Stimulated activated naive CD4-positive, alpha-beta T cell (primary cell): ENCODE measurements around the gene CNR1.

ENCODE experiments used
- DNase-seq, 6 experiments: peaks; one replicate each; lab custom pipeline; 2025; lab: John Stamatoyannopoulos, UW

Gene CNR1

DNA sequence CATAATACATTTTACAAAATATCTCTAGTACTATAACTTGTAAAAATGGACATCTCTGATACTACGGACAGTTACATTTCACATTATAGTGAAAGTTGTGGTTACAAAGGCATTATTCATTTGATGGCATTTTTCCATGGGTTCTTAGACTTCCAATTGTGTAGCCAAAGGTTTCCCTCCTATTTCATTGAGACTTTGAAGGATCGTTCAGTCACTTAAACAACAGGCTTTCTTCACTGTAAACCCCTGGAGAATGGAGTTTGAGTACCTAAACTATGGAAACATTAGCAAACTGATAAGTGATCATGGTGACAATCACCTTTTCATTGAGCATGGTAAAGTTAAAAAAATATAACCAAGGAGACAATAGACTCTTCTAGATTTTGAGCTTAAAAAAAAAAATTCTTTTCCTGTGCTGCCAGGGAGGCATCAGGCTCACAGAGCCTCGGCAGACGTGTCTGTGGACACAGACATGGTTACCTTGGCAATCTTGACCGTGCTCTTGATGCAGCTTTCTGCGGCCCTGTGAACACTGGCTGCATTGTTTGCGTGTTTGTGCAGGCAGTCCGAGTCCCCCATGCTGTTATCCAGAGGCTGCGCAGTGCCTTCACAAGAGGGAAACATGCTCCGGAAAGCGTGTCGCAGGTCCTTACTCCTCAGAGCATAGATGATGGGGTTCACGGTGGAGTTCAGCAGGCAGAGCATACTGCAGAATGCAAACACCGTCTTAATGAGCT is 22.6 kb downstream of the CNR1 start:
- no peak for DNase-seq

DNA sequence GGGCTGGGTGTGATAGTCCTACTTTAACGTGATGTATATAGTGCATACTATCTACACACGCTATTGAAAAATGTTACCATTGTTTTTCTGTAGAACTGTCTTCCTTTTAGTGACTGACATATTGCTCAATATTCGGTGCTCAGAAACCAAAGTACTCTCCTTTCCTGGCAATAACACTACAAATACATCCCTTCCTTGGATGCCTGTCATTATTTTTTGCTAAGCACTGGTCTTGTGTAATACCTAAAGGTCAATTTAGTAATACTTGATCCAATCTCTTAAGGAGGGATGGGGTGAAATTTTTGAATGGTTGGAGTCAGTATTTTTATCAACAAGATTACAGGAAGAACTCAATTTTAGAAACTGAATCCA is 23.9 kb downstream of the CNR1 start:
- no peak for DNase-seq

DNA sequence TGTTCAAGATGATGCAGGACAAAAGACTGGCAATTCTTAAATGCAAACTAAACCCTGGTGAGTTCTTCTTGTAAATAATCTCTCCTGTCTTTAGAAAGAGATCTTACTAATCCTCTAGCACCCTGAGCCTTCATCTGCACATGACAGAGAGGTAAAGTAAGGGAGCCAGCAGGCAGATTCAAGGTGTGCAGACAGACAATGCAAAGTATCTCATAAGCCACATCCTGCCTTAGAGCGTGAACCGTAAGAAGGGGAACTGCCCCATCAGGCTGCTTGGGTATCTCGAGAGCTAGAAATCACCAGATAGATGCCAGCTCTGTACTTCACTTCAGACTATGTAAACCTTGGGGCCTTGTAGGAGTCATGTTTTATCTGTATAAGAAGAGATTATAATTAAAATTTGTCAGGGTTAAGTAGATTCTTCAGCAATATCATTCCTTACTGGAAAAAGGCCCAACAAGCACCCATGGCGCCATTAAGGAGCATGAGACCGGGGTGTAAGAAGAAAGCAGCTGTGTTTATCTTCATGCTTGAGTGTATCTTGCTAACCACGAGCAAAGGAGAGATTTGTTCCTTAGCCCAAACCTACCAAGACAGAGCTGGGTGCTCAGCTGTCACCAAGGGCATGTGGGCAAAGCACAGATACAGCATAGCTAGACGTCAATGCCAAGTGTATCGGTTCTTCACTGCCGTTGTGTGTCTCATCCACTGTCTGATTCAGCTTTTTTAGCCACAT is 24.4 kb downstream of the CNR1 start:
- no peak for DNase-seq

DNA sequence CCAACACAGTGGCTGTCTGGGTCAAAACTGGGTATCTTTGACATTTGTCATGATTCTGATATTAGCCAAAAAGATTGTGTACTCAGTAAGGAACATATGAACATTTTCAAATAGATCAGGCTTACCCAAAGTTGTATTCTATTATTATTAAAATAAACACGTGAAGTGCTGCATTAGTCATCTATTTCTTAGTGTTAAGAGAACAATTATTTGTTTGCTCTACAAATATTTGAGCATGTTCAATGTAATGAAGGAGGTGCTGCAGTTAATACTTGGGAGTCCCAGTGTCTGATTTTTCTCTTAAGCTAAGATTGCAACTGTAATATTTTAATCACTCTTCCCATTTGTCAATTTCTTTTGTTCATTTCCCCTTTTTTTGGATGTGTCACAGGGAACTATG is 28.2 kb downstream of the CNR1 start:
- DNase-seq, result no peak

DNA sequence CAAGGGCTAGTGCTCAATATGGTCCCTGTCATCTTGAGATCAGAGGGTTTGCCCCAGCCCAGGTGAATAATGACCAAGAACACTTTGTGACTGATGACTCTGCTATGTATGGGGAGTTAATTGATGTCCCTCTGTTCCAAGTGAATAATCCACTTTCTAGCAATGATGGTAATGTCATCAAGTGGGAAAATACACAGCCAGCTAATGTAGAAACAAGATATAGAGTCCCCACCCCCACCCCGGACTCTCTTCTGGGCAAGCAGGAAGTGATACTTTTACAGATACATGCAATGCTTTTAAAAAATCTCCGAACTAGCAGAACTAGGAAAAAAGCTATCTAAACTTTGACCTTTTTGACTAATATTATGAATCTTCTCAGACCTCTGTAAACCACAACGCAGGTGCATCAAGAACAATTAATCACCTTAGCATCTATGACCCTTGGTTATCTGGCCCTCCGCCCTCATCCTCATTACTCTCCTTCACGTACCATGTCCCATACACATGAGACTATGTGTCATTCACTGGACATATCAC is 30.5 kb downstream of the CNR1 start:
- DNase-seq, result no peak

DNA sequence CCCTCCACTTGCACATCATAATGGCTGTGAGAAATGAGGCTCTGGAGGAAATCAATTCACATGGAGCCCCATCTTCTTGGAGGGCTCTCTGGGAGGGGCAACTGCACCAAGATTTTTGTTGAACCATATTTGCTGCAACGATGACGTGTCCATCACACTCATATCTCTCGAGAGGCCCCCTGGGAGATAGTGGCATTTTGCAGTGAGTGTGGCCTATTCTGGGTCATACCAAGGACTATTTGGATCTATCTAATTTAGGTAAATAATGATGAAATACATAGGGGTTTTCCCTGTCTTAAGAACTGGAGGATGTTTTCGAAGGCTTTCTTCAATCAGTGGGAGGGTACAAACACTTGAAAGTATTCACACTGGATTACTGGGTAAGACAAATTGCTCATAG is 31.6 kb downstream of the CNR1 start:
- no peak for DNase-seq

DNA sequence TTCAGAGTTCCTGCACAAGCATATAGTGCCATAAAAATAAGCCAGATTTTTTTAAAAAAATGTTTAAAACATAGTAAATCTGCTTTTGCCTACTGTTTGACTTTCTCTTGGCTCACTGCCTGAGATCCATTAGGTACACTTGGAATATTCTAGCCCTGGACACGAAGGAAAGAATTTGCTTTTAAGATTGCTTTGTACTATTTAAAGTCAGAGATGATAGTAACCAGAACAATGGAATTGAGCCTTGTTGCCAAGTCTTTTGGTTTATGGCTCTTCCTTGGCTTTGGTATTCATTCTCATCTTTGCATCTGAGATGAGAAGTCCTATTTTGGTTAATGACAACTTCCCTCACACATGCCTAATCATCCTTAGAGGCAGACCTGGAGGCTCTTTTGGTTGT is 32.4 kb downstream of the CNR1 start:
- DNase-seq, result no peak

DNA sequence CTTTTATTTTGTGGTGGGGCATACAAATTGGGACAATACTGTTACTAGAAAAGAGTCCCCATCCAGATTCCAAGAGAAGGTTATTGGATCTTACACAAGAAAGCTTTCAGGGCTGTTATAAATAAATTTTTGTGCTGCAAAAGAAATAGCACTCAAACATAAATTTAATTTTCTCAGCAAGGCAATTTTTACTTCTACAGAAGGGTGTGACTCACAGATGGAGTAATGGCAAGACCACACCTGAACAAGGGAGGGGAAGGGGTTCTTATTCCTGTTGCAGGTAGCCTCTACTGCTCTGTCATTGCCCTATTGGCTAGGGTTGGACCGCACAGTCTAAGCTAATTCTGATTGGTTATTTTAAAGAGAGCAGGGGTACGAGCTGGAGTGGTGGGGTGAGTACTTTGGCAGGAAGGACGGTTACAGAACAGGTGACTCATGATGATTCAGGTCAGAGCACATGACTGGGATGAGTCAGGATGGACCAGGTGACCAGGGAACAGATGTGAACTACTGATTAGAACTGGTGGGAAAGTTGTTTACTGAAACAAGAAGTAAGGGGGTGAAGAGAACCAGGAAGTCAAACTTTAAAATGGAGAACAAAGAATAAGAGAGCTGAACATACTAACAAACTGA is 41.1 kb downstream of the CNR1 start:
- DNase-seq, result no peak

DNA sequence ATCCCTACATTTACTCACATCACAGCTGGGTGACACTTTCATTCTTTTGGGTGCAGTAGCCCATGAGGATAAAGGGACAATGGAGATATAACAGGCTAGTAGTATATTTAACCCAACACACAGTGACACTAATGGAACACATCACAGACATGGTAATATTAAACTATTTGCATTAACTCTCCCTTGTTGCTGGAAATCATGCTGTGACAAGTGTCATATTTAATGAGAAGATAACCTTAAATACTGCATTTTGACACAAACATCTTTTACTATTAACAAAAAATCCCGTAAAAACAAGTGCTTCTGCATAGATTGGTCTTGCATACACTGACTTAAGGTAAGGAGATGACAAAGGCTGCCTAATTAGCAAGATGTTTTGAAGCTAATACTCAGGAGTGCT is 45.5 kb downstream of the CNR1 start:
- no peak for DNase-seq

DNA sequence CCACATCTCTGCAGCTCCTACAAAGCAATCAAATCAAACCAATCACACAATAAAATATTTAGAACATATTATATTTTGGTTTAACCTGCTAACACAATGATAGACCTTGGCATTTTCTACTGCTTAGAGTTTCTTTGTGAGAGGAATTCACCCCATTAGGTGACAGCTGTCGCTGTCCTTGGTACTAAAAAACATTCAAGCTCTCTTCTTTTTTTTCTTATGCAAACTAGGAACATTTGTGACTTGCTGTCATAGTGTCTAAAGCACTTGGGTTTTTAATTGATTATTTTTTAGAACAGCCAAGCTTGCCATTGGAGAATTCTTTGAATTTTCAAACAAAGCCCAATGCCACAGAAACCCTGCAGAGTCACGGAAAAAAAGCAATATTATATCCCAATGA is 46.4 kb downstream of the CNR1 start:
- DNase-seq, result no peak

DNA sequence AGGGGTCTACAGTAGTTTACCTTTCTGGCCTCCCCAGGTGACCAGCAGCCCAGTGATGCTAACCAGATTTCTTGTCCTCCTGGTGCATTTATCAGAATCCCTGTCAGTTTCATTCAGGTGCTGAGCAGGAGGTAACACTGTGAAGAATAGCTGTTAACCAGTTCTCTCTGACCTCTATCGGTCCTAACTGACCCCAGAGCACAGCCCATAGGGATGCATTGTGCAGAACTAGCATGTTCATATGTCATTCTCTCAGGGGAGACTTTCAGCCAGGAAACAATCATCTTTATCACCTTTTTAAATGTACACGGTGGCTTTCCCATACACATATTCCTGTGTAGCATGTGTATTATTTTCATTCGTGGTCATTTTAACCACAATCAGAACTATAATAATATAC is 49.9 kb downstream of the CNR1 start:
- no peak for DNase-seq

DNA sequence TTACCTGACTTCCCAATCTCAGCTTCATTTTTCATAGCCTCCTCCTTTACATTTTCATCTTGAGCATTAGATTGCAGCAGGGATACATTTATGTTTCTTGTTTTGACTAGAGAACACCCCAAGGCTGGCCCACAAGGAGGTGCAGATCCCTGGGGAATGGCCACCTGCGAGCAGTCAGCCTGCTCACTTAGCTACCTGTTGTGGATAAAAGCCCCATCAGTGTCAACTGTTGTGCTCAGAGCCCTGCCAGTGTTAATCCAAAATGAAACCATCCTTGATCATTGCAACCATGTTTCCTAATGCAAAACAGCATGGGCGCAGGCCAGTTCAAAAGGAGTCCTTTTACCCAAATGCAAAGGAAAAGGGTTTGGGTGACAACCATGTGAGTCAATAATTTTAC is 50.8 kb downstream of the CNR1 start:
- no peak for DNase-seq

DNA sequence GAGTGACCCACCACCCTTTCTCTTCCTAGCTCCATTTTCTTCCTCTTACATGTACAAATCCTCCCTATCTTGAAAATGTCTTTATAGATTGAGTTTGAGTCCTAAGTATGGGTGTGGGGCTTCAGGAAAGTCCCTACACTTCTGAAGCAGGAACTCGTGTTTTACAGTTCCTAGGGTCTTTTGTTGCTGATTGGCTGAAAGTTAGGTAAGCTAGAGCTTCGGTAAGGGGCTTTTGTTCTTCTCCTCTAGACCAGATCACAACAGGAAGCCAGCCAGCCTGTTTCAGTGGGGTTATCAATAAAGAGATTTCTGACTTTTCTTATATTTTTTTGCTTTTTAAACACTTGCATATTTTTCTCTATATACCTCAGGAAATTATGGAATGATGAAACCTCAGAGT is 51.3 kb downstream of the CNR1 start:
- DNase-seq, result no peak

DNA sequence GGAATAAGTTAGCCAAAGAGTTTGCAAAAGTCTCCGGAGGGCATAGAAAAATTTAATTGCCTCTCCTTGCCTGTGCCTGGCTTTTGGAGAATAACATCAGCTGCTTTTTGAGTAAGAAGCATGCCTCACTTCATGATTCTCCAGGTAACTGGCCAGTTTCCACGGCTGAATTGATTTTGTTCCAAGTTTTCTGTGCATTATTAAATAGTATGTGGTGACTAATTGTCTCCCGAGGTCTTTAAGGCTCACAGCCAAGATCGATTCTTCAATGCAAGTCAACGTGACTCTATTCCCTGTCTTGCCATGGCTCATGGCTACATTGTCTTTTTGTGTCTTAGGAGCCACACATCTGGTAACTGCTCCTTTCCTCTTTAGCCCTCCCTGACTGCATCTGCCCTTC is 54.2 kb downstream of the CNR1 start:
- DNase-seq, result no peak

DNA sequence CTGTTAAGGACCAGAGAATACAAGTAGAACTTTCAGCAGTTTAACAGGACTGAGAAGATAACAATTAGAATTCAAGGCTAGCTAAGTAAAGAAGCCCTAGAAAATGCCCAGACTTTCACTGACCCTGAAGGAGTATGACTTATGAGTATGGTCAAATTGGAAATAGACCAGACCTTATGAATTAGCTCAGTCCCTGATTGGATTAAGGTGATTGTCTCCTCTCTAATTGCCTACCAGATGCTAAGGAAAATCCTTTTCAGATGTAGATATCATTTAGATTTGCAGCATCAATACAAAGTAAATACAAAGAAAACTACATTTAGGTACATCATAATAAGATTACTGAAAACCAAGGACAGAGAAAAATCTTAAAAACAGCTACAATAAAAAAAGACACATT is 58.9 kb downstream of the CNR1 start:
- no peak for DNase-seq

DNA sequence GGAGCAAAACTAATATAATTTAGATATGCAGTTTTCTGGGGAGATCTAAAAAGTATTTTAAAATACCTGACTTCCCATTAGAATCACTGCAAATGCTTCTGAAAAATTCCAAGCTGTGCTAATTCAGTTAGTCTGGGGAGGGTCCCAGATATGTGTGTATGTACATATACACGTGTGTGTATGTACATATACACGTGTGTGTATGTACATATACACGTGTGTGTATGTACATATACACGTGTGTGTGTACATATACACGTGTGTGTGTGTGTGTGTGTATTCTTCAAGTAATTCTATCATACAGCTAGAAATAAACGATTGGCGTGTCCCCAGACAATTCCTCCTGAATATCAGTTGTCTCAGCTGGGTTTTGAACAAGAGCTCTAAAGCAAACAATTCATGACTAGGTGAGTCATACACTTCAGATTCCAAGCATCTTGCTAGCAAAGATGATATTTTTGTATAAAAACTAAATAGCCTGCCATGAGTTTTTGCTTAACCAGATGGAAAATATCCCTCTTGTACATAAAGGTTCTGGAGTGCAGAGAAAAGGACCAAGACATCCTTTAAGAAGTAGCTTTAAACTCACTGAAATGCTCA is 60.3 kb downstream of the CNR1 start:
- no peak for DNase-seq
